Stimulated activated naive CD4-positive, alpha-beta T cell (primary cell): ENCODE data around the gene AKAIN1.

Experiments
- DNase-seq, 6 experiments: peaks; one replicate each; lab custom pipeline; 2025; lab: John Stamatoyannopoulos, UW

Gene AKAIN1

DNA sequence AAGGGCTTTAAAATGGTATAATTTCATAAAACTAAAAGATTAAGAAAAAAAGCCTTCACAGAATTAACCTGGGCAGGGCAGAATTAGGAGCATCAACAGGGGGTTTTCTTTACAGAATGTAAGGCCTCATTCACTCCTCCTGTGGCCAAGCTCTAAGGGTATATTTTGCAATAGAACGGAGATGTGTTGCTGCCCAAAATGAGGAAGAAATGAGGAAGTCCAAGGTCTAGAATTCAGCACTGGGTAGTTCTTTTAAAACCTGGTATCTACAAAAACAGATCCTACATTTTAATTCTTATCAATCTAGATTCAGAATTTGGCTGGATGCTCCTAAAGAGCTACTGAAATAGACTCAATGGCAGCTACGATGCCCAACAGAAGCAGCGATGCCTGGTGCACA lies 101.8 kb downstream of the AKAIN1 start:
- DNase-seq = no peak

DNA sequence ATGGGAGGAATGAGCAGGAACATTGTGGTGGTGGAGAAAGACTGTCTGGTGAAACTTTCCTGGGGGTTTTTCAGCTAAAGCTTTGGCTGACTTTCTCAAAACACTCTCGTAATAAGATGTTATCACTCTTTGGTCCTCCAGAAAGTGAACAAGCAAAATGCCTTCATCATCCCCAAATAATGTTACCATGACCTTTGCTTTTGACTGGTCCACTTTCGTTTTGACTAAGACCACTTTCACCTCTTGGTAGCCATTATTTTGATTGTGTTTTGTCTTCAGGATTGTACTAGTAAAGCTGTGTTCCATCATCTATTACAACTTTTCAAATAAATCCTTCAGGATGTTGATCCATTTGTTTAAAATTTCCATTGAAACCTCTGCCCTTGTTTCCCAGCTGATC lies 103.2 kb downstream of the AKAIN1 start:
- no peak for DNase-seq
